GM21619 (cell line): ENCODE results near the gene SRP9.
"Not testable (repeated sequence)": the region's sequence is repeated elsewhere in the genome, so short reads cannot be mapped to it uniquely, and the experiment has no call there.

ENCODE experiments used
- ATAC-seq: cut with Tn5 transposase; IDR thresholded peaks from one replicate; pipeline ENCODE4 v1.9.1; 2021; ENCODE audit not compliant: unreplicated experiment

Gene SRP9

GRCh38 chr1:225755671-225756319 lies 21.8 kb upstream of the SRP9 start:
- no peak for ATAC-seq

DNA sequence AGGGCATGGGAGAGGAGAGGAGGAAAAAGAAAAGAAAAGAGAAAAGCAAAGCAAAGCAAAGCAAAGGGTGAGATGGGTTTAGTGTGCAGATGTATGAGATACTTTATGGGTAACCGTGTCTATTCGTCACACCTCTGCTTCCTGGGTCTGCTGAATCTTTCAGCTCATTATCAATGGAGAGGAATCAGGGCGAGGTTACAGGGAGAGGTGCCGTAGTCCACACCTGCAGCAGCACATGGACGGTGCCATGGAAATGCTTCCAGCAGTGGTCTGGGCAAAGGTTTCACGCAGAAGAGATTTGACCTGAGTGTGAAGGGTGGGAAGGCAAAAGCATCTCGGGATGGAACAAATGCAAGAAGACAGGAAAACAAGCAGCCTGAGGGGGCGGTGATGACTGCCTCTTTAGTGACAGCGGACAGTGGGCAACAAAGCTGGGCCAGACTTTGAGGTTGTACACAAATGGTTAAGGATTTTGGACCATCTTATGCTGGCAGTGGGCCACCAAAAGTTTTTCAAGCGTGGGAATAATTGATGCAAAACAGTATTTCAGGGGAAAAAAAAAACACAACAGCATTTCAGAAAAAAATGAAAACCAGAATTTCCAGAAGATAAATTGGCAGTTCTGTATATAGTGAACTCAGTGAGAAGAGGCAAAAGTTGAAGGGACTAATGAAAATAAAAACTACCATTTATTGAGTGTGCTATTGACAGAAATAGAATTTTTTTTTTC lies 19.5 kb upstream of the SRP9 start:
- no peak for ATAC-seq

DNA sequence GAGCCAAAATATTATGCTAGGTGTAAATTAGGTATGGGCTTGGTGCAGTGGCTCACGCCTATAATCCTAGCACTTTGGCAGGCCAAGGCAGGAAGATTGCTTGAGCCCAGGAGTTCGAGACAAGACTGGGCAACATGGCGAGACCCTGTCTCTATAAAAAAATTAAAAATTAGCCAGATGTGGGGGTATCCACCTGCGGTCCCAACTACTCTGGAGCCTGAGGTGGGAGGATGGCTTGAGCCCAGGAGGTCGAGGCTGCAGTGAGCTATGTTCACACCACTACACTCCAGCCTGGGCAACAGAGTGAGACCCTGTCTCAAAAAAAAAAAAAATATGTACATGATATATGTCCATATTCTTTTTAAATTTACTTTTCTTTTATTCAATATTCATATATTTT lies 17.7 kb upstream of the SRP9 start:
- not testable (repeated sequence) for ATAC-seq

- no peak for ATAC-seq
Observed at GRCh38 chr1:225760531-225760930, 17.1 kb upstream of the SRP9 start.

DNA sequence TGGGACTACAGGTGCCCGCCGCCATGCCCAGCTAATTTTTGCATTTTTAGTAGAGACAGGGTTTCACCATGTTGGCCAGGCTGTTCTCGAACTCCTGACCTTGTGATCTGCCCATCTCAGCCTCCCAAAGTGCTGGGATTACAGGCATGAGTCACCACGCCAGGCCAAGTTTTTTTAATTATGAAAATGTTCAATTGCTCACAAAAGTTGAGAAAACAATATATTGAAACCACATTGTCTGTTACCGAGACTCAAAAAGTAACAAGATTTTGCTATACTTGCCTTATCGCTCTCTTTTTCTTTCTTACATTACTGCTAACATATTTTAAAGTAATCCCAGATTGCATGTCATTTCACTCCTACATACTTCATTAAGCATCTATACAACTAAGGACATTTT lies 16.2 kb upstream of the SRP9 start:
- not testable (repeated sequence) for ATAC-seq

GRCh38 chr1:225762002-225762441 lies 15.6 kb upstream of the SRP9 start:
- no peak for ATAC-seq

GRCh38 chr1:225762444-225762843 lies 15.2 kb upstream of the SRP9 start:
- ATAC-seq = no peak

GRCh38 chr1:225763716-225764548 lies 13.7 kb upstream of the SRP9 start:
- ATAC-seq = no peak

DNA sequence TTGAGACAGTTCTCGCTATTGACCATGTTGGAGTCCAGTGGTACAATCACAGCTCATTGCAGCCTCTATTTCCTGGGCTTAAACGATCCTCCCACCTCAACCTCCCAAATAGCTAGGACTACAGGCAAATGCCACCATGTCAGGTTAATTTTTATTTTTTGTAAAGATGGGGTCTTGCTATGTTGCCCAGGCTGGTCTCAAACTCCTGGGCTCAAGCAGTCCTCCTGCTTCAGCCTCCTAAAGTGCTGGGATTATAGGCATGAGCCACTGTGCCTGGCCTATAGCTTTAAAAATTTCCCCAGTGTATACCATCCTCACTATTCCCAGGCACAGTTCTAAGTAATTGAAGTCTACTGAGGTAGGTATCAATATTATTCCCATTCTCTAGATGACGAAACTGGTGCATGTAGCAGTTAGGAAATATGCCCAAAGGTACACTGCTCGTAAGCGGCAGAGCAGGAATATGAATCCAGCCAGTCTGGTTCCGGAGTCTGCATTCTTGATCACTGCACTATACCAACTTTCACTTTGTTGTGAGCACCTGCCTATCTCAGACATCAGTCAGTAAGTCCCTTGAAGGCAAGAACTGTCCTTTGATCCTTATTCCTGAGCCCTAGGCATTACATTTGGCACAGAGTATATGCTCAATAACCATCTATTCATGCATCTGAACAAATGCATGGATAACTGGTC lies 11.5 kb upstream of the SRP9 start:
- no peak for ATAC-seq

DNA sequence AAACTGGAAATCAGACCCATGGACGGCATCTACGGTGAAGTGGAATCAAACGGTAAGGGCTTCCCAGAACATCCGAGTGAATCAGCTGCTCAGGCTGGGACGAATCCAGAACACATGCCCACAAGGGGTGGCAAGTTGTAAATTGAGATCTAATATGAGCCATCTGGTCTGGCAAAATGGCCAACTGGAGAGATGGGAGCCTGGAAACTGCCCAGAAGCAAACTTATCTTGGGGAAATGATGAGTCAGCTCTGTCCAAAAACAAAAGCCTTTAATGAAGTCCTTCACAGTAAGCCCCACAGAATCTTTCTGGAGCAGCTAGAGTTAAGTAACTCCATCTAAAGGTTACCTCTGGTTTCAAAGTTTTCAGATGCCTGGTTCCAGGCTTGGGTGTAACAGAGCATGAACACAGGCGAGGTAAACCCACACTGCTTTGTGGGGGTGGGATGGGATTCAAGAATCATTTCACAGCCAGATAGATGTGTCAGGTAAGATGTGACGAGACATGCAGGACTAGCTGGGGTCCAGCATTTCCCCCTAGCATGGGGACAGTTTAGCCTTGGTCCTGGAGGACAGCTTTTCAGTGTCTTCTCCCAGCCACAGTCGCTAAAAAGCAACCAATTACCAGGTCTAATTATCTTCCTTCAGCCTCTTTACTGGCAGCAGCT lies 10.5 kb upstream of the SRP9 start:
- ATAC-seq = no peak

- ATAC-seq = no peak
Observed at GRCh38 chr1:225767634-225768540, 9.7 kb upstream of the SRP9 start.

- no peak for ATAC-seq
Observed at GRCh38 chr1:225768662-225769426, 8.8 kb upstream of the SRP9 start.

DNA sequence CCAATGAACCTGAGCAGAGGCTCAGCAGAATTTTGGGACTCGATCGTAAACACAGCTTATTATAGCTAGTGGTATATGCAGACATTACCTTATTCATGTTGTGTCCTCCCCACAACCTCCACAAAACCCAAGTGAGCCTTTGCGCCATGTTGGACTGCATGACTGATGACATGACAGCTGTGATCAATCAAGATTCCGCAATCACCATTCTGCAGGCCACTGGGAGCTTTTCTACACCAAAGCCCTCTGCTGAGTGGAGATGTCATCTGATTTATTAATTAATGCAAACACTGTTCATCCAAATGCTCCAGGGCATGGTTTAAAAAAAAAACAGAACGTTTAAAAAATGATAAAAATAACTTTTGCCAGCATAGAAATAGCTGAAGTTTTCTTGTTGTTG lies 7.9 kb upstream of the SRP9 start:
- no peak for ATAC-seq

DNA sequence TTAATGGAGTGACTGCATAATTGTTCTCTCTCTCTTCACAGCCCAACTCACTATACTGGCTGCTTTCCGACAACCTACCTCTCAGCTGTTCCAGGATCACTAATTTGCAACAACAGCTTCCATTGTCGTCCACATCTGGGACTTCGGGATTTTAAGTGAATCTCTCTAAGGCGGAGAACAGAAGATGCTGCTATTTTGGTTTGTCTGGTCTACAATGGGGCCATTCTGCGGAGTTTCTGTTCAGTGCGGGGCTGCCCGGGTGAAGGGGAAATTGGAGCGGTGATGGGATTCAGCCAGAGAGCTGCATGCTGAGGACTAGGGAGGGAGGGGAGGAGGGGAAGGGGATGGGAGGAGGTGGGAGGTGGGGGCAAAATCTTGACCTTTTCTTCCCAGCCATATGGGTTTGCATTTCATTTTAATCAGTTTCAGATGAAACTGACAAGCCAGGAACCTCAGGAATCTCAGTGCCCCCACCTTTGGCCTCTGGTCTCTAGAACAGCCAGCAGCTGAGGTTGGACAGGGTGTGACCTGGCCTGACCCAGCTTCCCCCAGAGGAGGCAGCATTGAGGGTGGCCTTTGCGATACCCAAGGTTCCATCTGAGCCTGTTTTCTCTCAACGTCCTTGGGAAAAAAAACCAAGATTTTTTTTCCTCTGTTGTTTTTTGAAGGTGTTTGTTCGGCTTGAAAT lies 6.9 kb upstream of the SRP9 start:
- no peak for ATAC-seq

DNA sequence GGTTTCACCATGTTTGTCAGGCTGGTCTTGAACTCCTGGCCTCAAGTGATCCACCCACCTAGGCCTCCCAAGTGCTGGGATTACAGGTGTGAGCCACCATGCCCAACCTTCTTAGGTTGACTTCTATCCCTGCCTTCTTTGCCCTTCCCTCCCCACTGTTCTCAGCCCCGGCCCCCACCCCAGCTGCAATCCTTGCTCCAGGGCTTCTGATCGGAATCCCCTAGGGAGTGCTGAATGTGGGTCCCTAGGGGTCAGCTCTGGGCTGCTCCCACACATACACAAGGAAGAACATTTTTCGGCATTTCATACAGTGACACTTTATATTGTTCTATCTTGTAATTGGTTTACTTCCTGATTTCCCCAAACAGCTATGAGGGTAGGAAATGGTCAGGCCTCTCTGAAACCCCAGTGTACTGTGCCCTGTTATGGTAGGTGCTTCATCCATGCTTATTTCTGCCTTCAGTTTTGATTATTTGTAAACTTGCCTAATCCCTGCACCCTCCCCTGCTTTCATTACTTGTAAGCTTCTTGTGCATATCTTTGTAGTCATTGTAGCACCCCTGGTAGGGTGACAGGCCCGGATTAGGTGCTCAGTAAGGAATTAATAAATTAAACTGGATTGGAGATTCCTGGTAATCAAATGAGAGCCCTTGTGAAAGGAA lies 5.8 kb upstream of the SRP9 start:
- ATAC-seq = no peak

- peak; percentile 55 for ATAC-seq
Observed at GRCh38 chr1:225772323-225772768, 5.3 kb upstream of the SRP9 start.

DNA sequence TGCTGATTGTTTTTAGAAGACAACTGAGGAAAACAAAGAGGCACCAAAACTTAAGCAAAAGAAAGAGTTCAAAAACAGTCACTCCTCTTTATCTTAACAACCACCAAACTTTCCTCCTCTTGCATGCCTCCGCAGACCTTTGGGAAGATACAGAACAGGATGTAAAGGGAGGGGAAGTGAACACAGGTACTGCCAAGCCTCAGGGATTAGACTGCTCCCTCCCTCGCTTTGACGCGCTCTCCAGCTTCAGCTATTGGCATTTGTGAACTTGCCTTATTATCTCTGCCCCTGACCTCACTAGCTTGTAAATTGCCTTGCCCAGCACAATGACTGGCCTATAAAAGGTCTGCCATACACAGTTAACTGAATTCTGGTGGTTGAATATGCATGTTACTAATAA lies 4.8 kb upstream of the SRP9 start:
- no peak for ATAC-seq
